SJSA1 (cell line): ENCODE data around the gene KRTAP10-3. TPM values are rescaled to one million over a fixed set of nuclear protein-coding genes. Genes with fewer than 3 reads are reported as not detected.
"Not testable (repeated sequence)": the region's sequence is repeated elsewhere in the genome, so short reads cannot be mapped to it uniquely, and the experiment has no call there.

Experiments
- DNase-seq, 2 experiments: peaks; one replicate each; pipeline ENCODE4 v3.0.0-alpha.2; 2015 to 2020; ENCODE audit warnings: low spot score in 2 of 2, low read depth in 1 of 2
- H3K27ac ChIP-seq: fragments of 250-450 bp; sonication (Bioruptor Pico); 2 replicates; pipeline ENCODE4 v1.5.1; 2020; ENCODE audit warnings: mild to moderate bottlenecking, moderate library complexity
- H3K27me3 ChIP-seq: fragments of 250-450 bp; sonication (Bioruptor Pico); replicated peaks from 2 replicates; pipeline ENCODE4 v1.5.1; 2020; ENCODE audit warnings: mild to moderate bottlenecking, moderate library complexity
- H3K36me3 ChIP-seq: fragments of 250-450 bp; sonication (Bioruptor Pico); 2 replicates; pipeline ENCODE4 v1.5.1; 2020; ENCODE audit warnings: mild to moderate bottlenecking
- H3K4me1 ChIP-seq: fragments of 250-450 bp; sonication (Bioruptor Pico); replicated peaks from 2 replicates; pipeline ENCODE4 v1.6.1; 2021; ENCODE audit warnings: mild to moderate bottlenecking
- H3K4me3 ChIP-seq: fragments of 250-450 bp; sonication (Bioruptor Pico); 2 replicates; pipeline ENCODE4 v1.5.1; 2020; ENCODE audit warnings: mild to moderate bottlenecking
- H3K9me3 ChIP-seq: fragments of 250-450 bp; sonication (Bioruptor Pico); replicated peaks from 2 replicates; pipeline ENCODE4 v1.5.1; 2020; ENCODE audit warnings: mild to moderate bottlenecking
- total RNA-seq: library from RNA; depleted of rRNA; stranded (reverse); fragments of >200 nt; shearing (Covaris generic); gene quantifications from 2 replicates; pipeline ENCODE4 v1.2.3, GENCODE V29; 2014

KRTAP10-3 gene
- total RNA-seq, 1 experiment from 2014 or later = not detected

DNA sequence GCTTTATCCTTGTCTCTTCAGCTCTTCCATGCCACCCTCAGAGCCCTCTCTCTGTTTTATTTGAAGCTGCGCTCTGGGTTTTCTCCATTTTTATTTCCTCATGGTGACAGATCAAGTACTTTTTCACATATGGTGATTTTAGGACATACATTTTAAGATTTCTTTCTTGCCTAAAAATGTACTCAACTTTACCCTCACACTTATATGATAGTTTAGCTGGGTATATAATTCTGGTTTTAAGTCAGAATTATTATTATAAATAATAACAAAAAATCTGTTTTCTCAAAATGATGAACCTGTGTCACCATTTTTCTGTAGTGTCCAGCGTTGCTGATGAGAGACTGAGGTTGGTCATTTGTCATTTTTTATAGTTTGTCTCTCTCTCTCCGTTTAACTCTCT, 22.6 kb upstream of the KRTAP10-3 start:
- Histone ChIP-seq H3K27ac (no peak overlapping the region), H3K36me3 (no peaks in the 10 kb centered on the region), H3K9me3 (no peaks in the 10 kb centered on the region; the same call in 1 of the 2 replicates), H3K4me1 (no peaks in the 10 kb centered on the region), H3K4me3 (no peak overlapping the region), H3K27me3 (peaks cover 8% of the 10 kb centered on the region; the same call in 1 of the 2 replicates)
- DNase-seq = no peak

DNA sequence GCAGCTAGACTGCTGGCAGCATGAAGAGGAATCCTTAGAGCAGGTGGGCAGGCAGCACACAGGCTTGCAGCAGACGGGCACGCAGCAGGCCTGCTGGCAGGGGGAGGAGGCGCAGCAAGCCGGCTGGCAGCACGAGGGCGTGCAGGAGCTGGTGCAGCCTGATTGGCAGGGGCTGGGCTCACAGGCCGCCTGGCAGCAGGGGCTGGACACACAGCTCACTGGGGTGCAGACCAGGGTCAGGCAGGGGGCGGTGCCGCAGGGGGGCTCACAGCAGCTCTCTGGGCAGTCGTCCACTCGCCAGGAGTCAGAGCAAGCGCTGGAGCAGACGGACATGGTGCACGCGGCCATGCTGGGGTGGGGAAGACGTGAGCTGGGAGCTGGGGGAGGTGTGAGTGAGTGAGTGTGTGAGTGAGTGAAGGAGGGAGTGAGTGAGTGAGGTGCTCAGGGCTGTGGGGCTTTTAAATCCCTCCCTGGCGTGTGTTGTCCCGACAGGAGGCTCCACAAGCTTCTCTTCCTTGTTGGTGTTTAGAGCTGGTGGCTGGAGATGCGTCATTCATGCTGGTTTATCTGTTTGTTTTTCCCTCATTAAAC, 21.7 kb upstream of the KRTAP10-3 start, which contains the start of gene KRTAP10-5:
KRTAP10-5 (minus strand) TSS at position 374 of the 591 bp plus-strand sequence; CDS start at position 348, 26 bp downstream.
- DNase-seq, H3K36me3 ChIP-seq, H3K27ac ChIP-seq, H3K4me3 ChIP-seq, H3K27me3 ChIP-seq, H3K9me3 ChIP-seq, H3K4me1 ChIP-seq: not testable (repeated sequence)

DNA sequence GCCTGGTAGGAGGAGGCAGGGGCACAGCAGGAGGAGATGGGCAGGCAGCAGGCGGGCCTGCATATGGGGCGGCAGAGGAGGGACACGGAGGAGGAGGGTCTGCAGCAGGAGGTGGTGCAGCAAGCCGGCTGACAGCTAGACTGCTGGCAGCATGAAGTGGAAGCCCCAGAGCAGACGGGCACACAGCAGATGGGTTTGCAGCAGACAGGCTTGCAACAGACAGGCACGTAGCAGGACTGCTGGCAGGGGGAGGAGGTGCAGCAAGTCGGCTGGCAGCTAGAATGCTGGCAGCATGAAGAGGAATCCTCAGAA, 21.2 kb upstream of the KRTAP10-3 start:
- DNase-seq = no peak
- Histone ChIP-seq H3K9me3 (no peaks in the 10 kb centered on the region; the same call in 1 of the 2 replicates), H3K4me1 (no peaks in the 10 kb centered on the region), H3K27me3 (peaks cover 6% of the 10 kb centered on the region; the same call in 1 of the 2 replicates), H3K4me3 (no peak overlapping the region), H3K27ac (no peak overlapping the region), H3K36me3 (no peaks in the 10 kb centered on the region)

DNA sequence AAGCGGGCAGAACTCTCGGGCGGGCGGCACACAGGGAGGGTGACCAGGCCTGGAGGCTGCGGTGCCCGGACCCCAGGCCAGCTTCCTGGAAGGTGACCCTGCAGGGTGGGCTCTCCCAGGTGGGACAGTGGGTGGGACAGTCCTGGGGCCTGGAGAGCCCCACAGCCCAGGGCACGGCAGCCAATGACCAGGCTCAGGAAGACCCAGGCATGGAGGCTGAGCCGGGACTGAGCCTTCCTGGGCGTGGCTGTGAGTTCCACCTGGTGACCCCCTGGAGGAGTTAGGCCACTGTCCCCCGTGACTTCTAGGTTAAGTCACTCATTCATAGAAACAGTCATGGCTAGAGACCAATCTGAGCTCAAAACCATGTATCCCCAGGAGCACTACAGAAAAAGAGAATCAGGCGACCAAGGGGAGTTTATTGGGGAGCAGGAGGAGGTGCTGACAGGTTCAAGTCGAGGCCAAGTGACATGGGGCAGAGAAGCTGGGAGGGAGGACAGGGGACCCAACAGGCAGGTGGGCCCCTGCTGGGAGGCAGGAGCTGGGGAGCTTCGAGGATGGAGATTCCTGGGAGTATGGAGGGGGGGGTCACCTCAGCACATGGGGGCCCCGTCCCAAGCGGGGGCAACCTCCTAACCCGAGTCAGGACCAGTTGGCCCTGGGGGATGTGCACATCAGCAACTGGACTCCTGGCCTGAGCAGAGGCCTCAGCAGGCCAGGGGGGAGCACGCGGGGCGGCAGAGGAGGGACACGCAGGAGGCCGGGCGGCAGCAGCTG, 20.6 kb upstream of the KRTAP10-3 start:
- Histone ChIP-seq H3K4me3 (no peak overlapping the region), H3K9me3 (no peaks in the 10 kb centered on the region; the same call in 1 of the 2 replicates), H3K4me1 (no peaks in the 10 kb centered on the region), H3K36me3 (no peaks in the 10 kb centered on the region), H3K27ac (no peak overlapping the region), H3K27me3 (0 out of 2 replicates have a peak, but pooled peaks cover under 1% of the 10 kb centered on the region)
- DNase-seq = no peak

DNA sequence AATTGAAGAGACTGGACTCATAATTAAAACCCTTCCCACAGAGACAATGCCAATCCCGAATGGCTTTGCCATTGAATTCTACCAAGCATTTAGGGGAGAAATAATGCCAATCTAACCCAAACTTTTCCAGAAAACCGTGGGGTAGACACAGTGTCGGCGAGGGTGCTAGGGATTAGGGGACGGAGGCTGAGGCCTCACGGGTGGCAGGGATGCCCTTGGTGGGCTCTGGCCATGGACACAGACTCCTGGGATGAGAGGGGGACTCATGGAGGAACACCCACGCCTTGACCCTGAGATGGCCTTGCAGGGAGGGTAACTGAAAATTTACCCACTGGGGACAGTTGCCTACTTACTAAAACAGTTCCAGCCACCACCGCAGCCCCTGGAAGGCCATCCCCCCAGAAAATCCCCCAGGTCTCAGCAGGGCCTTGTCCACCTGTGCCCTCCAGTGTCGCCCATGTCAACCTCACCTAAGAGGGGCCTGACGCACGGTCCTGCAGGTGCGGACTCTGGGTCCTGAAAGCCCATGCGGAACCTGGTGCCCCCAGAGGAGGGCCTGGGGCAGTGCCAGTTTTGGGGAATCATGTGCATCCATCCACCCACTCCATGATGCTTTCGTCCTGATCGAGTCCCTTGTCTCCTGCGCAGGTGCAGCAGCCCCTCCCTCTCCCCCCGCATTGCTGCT, 19.9 kb upstream of the KRTAP10-3 start:
- no peak for DNase-seq
- Histone ChIP-seq H3K27ac (no peak overlapping the region), H3K36me3 (no peaks in the 10 kb centered on the region), H3K4me1 (no peaks in the 10 kb centered on the region), H3K9me3 (no peaks in the 10 kb centered on the region; the same call in 1 of the 2 replicates), H3K4me3 (no peak overlapping the region), H3K27me3 (no peaks in the 10 kb centered on the region)

DNA sequence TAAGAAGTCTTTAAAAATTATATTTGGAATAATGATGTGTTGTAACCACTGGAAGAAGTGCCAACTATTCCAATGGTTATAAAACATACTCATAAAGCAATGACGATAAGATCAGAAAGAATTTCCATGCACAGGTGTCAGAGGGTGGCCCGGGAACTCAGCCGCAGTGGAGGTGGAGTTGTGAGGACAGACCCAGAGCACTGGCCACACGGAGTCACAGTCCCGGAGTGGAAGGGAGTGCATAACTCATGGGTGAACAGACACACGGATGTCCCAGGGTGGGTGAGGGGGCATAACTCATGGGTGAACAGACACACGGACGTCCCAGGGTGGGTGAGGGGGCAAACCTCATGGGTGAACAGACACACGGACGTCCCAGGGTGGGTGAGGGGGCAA, 17.4 kb upstream of the KRTAP10-3 start:
- no peaks in the 10 kb centered on the region for H3K27me3 ChIP-seq
- no peaks in the 10 kb centered on the region for H3K36me3 ChIP-seq
- DNase-seq = no peak
- no peaks in the 10 kb centered on the region for H3K4me1 ChIP-seq
- no peaks in the 10 kb centered on the region for H3K9me3 ChIP-seq
- no peak overlapping the region for H3K27ac ChIP-seq
- no peak overlapping the region for H3K4me3 ChIP-seq

DNA sequence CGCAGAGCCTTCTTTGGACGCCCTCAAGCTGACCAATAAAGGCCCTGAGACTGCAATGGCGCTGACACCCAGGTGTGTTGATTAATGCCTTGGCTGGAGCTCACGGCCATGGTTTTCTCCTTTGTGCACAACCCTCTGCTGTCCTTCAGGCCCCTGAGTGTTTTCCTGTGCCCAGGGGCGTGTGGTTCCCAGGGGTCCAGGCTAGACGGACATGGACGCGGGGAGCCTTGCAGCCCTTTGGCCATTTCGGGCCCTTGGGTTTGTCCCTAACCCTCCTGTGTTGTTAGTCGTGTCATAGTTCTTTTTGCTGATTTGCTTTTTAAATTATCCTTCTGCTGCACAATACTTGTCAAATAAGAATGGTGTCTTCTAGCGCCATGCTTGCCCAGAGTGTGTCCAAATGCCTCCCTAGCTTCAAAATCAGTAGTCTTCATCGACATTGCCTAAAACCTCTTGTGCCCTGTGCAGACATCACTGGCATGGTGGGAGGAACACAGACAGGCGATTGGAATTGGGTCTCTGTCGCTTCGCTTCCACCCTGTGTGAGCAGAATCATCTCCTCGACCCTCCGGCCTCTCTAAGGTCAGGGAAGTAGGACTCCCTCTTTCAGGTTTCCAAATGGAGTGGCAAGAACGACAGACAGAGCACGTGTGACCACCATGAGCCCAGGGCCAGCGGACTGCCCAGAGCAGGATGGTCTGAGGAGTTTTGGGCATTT, 16.9 kb upstream of the KRTAP10-3 start:
- Histone ChIP-seq H3K4me1 (no peaks in the 10 kb centered on the region), H3K9me3 (no peaks in the 10 kb centered on the region), H3K27me3 (0 out of 2 replicates have a peak, but pooled peaks cover 2% of the 10 kb centered on the region), H3K36me3 (no peaks in the 10 kb centered on the region), H3K4me3 (no peak overlapping the region), H3K27ac (no peak overlapping the region)
- no peak for DNase-seq

DNA sequence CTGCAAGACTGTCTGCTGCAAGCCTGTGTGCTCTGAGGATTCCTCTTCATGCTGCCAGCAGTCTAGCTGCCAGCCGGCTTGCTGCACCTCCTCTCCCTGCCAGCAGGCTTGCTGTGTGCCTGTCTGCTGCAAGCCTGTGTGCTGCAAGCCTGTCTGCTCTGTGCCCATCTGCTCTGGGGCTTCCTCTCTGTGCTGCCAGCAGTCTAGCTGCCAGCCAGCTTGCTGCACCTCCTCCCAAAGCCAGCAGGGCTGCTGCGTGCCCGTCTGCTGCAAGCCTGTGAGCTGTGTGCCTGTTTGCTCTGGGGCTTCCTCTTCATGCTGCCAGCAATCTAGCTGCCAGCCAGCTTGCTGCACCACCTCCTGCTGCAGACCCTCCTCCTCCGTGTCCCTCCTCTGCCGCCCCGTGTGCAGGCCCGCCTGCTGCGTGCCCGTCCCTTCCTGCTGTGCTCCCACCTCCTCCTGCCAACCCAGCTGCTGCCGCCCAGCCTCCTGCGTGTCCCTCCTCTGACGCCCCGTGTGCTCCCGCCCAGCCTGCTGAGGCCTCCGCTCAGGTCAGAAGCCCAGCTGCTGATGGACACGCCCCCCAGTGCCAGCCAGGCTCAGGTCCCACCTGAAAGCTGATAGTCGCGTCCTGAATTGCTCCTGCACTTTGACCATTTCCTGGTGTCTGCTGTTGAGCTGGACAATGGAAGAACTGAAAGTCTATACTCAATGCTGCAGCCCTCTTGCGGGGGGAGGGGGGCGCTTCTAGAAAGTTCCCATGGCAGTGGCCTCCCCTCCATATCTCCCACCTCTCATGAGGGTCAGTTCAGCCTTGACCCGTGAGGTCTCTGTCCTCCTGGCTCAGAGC, 16.1 kb upstream of the KRTAP10-3 start:
- H3K27ac ChIP-seq = no peak overlapping the region
- DNase-seq = no peak
- H3K4me3 ChIP-seq = no peak overlapping the region
- no peaks in the 10 kb centered on the region for H3K36me3 ChIP-seq
- no peaks in the 10 kb centered on the region for H3K4me1 ChIP-seq
- H3K27me3 ChIP-seq = 0 out of 2 replicates have a peak, but pooled peaks cover 2% of the 10 kb centered on the region
- H3K9me3 ChIP-seq = no peaks in the 10 kb centered on the region

DNA sequence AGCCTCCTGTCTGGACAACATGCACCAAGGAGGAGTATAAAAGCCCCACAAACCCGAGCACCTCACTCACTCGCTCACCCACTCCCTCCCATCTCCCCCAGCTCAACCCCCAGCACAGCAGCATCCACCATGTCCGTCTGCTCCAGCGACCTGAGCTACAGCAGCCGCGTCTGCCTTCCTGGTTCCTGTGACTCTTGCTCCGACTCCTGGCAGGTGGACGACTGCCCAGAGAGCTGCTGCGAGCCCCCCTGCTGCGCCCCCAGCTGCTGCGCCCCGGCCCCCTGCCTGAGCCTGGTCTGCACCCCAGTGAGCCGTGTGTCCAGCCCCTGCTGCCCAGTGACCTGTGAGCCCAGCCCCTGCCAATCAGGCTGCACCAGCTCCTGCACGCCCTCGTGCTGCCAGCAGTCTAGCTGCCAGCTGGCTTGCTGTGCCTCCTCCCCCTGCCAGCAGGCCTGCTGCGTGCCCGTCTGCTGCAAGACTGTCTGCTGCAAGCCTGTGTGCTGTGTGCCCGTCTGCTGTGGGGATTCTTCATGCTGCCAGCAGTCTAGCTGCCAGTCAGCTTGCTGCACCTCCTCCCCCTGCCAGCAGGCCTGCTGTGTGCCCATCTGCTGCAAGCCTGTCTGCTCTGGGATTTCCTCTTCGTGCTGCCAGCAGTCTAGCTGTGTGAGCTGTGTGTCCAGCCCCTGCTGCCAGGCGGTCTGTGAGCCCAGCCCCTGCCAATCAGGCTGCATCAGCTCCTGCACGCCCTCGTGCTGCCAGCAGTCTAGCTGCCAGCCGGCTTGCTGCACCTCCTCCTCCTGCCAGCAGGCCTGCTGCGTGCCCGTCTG, 15.2 kb upstream of the KRTAP10-3 start, which contains the start of gene KRTAP10-4:
KRTAP10-4 (plus strand) TSS at position 100 of the 827 bp plus-strand sequence; CDS start at position 130, 30 bp downstream.
- not testable (repeated sequence) for H3K4me1 ChIP-seq, DNase-seq, H3K27me3 ChIP-seq

DNA sequence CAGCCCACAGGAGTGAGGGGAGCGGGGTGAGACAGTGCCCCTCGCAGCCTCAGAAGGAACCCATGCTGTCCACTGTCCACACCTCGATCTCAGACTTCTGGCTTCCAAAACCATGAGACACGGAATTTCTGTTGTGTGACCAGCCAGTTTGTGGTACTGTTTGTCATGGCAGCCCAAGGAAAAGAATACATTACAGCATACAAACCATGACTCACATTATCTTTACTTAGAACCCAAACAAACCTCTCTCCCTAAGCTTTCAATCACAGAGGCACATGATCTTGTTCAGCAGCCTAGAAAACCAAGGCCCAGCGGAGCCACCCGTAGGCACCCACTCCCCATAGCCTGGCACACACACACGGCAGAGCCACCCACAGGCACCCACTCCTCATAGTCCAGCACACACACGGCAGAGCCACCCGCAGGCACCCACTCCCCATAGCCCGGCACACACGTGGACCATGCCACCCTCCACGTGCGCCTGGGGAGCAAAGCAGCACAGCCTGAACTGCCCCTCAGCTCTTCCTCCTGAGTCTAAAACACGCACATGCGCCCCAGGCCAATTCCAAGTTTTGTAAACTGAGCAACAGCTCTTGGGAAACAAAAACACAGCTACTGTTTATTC, 14.5 kb upstream of the KRTAP10-3 start:
- H3K4me3 ChIP-seq = no peak overlapping the region
- no peaks in the 10 kb centered on the region for H3K36me3 ChIP-seq
- DNase-seq = peak in 1 of 2 experiments; percentile 17
- H3K27me3 ChIP-seq = 0 out of 2 replicates have a peak, but pooled peaks cover 2% of the 10 kb centered on the region
- no peaks in the 10 kb centered on the region for H3K9me3 ChIP-seq
- H3K4me1 ChIP-seq = no peaks in the 10 kb centered on the region
- no peak overlapping the region for H3K27ac ChIP-seq

More for the DNA sequence above, 15.2 kb upstream of the KRTAP10-3 start, which contains the start of gene KRTAP10-4:
- not testable (repeated sequence) for H3K36me3 ChIP-seq, H3K9me3 ChIP-seq, H3K4me3 ChIP-seq, H3K27ac ChIP-seq

DNA sequence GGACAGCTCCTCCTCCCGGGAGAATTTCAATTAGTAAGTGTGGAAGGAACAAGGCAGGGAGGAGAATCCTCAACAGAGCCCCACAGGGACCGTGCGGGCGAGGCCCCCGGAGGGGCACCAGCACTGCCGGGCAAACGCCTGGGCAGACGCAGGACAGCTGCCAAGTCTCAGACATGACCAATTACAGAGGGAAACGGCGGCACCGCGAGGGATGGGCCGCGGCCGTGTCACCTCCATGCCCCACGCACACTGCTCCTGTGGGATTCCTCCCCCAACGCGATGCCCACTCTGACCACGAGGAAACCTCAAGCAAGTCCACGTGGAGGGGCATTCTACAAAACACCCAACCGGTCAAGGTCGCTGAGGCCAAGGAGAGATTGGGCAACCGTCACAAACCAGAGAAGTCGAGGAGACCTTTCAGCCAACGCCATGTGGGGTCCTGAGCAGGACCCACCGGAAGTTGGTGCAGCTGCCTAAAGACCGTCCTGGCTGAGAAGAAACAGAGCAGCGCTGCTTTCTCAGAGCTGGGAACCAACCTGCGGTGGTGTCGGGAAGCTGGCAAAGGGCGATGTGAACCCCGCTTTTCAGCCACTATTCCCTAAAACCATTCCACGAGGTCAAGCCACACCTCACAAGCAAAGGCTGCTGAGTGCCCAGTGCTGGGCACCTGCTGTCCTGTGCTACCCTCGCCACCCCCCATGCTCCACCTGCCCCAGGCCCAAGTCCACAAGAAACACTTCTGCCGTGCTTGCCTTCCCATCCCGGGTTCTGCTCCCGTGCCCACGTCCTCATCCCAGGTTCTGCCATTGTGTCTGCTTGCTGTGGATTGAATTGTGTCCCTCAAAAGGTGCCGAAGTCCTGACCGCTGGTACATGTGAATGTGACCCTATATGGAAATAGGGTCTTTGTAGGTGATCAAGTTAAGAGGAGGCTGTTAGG, 13.5 kb upstream of the KRTAP10-3 start:
- no peaks in the 10 kb centered on the region for H3K4me1 ChIP-seq
- no peak for DNase-seq
- H3K9me3 ChIP-seq = no peaks in the 10 kb centered on the region
- H3K36me3 ChIP-seq = no peaks in the 10 kb centered on the region
- 0 out of 2 replicates have a peak, but pooled peaks cover 2% of the 10 kb centered on the region for H3K27me3 ChIP-seq
- H3K4me3 ChIP-seq = no peak overlapping the region
- no peak overlapping the region for H3K27ac ChIP-seq
